GM12874 (cell line): Measurements from ENCODE around the gene STOM.

Experiments used
- TF ChIP-seq, protein P1 (sequence below): IDR thresholded peaks from 2 replicates; pipeline ENCODE4 v1.5.1; 2011; ENCODE audit warnings: low read depth, mild to moderate bottlenecking, control low read depth, low read length, moderate library complexity; ENCODE audit not compliant: insufficient read depth

STOM gene

DNA sequence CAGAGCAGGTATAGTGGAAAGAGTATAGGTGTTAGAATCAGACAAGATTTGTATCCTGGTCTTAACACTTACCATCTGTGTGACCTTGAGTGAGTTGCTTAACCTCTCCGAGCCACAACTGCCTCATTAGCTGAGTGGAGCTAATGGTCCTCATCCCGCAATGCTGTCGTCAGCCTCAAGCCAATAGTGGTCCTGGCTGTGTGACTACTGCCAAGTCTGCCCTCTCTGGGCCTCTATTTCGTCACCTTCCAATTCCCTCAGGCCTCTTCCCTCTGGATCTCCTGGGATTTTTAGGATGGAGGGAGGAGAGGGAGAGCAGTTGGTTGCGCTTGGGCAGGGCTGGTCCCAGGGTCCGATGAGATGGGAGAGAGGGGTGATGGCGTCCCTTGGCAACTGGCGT, 41.6 kb downstream of the STOM start:
- TF ChIP-seq, protein P1, sequence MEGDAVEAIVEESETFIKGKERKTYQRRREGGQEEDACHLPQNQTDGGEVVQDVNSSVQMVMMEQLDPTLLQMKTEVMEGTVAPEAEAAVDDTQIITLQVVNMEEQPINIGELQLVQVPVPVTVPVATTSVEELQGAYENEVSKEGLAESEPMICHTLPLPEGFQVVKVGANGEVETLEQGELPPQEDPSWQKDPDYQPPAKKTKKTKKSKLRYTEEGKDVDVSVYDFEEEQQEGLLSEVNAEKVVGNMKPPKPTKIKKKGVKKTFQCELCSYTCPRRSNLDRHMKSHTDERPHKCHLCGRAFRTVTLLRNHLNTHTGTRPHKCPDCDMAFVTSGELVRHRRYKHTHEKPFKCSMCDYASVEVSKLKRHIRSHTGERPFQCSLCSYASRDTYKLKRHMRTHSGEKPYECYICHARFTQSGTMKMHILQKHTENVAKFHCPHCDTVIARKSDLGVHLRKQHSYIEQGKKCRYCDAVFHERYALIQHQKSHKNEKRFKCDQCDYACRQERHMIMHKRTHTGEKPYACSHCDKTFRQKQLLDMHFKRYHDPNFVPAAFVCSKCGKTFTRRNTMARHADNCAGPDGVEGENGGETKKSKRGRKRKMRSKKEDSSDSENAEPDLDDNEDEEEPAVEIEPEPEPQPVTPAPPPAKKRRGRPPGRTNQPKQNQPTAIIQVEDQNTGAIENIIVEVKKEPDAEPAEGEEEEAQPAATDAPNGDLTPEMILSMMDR, result no peak

DNA sequence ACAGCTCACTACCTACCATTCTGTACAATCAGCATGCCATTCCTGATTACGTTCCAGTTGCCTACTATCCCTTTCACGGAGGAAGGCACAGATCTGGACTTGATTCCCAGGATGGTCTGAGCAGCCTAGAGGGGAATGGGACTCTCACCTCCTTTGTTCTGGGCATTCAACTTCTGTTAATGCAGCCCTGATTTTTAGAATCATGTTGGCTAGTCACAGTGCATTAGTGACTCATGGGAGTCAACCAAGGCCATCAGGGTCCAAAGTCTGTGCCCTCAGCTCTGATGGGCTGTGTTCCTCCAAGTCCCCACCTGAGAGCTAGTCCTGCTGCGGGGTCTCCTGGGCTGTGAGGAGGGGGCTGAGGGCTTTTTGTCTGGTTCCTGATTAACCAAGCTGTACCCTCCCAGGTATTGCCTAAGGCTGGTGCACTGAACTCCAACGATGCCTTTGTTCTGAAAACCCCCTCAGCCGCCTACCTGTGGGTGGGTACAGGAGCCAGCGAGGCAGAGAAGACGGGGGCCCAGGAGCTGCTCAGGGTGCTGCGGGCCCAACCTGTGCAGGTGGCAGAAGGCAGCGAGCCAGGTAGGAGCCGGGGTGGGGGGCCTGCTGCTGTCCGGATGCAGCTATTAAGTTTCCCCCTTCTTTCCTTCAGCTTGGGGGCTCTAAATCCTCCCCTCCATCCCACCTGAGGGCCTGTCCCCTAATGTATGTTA, 43.0 kb downstream of the STOM start:
- TF ChIP-seq, protein P1, result no peak

DNA sequence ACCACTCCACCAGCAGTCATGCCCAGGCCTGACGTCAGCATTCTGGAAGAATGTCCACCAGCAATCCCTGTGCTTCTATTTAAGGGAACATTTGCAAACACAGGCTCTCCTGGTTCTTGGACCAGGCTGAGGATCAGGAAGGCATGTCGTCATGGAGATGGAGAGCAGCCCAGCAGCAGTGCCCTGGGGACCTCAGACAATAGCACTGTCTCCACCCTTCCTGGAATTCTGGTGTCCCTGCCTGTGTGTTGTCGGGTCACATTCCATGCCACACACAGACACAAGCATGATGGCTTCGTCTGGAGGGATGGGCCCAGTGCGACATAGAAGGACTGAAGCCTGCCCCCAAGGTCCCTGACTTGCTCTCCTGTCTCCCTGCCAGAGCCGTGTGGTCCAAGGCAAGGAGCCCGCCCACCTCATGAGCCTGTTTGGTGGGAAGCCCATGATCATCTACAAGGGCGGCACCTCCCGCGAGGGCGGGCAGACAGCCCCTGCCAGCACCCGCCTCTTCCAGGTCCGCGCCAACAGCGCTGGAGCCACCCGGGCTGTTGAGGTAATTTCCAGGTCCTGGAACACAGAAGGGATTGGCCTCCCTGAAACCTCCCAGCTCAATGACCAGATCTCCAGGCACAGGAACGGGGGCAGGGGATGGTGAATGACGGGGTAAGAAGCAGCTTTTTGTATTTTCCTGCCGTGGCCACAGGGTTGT, 43.8 kb downstream of the STOM start:
- TF ChIP-seq, protein P1, result no peak

DNA sequence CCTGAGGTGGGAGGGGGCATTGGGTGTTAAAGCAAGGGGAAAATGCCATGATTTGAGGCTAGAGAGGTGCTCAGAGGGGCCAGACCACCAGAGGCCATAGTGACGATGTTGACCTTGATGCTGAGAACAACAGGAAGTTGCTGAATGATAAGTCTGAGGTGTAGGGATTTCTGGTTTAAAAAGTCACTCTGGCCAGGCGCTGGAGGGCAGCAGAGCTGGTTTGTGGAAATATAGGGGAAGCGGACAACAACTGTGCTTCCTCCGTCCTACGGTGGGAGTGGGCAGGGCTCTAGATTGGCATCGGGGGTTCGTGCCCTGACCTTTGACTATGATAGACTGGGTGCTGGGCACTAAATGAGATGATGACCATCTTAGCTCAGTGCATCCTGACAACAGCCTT, 44.7 kb downstream of the STOM start:
- TF ChIP-seq, protein P1, result no peak

DNA sequence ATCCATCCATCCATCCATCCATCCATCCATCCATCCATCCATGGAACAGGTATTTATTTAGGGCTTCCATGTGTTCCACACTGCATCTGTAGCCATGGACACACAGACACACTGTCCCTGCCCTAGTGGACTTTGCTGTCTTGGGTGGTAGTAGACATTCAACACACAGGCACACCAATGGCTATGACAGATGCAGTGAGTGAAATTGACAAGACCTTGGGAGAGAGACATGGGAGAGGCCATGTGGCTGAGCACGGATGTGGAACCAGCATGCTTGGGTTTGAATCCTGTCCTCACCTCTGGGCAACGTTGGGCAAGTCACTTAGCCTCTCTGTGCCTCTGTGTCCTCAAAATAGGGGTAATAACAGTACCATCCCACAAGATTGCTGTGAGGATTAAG, 45.3 kb downstream of the STOM start:
- TF ChIP-seq, protein P1, result no peak

DNA sequence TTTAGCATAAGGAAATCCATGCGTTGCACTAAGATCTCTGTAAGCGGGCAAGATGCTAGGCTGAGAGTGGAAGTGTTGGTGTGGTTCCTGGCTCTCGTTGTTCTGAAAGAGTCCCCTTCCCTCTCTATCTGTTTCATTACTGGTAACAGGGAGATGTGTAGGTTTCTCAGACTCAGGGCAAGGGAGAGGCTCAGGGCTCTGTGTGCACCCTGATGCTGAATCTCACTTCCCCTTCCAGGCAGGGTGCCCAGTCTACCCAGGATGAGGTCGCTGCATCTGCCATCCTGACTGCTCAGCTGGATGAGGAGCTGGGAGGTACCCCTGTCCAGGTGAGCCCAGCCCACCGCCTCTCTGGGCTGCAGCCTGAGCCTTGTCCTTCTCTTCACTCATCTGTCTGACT, 45.7 kb downstream of the STOM start:
- TF ChIP-seq, protein P1, result no peak

DNA sequence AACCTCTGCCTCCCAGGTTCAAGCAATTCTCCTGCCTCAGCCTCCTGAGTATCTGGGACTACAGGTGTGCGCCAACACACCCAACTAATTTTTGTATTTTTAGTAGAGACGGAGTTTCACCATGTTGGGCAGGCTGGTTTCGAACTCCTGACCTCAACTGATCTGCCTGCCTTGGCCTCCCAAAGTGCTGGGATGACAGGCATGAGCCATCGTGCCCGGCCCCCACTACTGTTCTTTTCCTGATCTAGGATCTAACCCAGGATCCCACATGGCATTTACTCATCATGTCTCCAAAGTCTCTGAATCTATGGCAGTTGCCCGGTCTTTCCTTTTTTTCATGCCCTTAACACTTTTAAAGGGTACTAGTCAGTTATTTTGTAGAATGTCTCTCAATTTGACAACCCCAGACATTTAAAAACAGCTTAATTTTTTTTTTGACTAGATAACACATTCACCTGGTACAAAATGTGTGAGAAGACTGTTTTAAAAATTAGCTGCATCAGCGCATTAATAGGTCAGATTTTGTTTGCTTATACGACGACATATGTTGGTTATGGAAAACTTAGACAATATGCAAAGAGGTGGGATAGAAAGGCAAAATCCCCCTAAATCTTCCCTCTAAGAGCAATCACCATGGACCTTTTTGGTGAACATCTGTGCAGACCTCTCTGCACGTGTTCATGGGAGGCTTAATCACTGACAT, 46.5 kb downstream of the STOM start:
- TF ChIP-seq, protein P1, result no peak
